Stimulated activated CD8-positive, alpha-beta memory T cell treated with anti-CD3 and anti-CD28 coated beads, Interleukin-12 subunit alpha, Interleukin-12 subunit beta, amount 100 ng/mL, for 24 hours (primary cell): ENCODE data around the gene MYO5C.

ENCODE experiments used
- DNase-seq: peaks from one replicate; pipeline ENCODE4 v3.0.0-alpha.2; 2020; ENCODE audit errors: extremely low read depth

The MYO5C gene

DNA sequence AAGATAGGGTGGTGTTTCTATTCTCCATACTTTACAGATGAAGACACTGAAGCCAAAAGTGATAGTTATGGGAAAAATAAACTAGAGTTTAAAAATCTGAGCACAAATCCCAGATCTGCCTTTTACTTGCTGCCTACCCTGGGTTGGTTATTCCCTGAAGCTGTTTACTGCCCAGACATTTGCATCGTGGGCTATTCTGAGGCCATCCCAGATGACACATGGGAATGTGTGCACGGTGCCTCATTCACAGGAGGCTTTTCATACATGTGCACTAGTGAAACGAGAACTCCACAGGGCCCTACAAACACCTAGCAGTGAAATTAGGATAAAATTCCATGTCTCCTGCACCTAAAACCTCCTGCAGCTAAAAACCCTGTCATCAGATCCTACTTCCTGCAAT lies 17.5 kb downstream of the MYO5C start:
- no peak for DNase-seq

GRCh38 chr15:52277575-52277974 lies 18.0 kb downstream of the MYO5C start:
- DNase-seq: no peak

GRCh38 chr15:52276256-52276770 lies 19.3 kb downstream of the MYO5C start:
- DNase-seq: no peak

- no peak for DNase-seq
Measured at GRCh38 chr15:52263563-52264282, 31.9 kb downstream of the MYO5C start.

DNA sequence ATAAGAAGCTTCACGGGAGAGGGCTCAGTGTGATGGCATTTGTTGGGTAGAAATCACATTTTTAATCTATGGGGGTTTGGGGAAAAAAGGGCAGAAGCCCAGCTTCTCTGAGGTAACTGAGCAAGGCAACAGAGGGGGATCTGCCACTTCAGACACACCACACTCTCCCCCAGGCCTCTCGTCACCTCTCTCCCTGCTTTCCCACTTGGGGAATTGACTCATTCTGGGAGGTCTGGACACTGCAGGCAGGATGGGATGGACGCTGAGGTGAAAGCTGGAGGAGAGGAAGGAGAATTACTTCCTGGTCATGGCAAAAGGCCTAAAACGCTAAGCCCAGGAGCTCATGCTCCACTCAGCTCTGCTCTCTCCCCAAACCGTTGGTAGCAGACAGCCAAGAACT lies 33.2 kb downstream of the MYO5C start:
- DNase-seq: no peak

DNA sequence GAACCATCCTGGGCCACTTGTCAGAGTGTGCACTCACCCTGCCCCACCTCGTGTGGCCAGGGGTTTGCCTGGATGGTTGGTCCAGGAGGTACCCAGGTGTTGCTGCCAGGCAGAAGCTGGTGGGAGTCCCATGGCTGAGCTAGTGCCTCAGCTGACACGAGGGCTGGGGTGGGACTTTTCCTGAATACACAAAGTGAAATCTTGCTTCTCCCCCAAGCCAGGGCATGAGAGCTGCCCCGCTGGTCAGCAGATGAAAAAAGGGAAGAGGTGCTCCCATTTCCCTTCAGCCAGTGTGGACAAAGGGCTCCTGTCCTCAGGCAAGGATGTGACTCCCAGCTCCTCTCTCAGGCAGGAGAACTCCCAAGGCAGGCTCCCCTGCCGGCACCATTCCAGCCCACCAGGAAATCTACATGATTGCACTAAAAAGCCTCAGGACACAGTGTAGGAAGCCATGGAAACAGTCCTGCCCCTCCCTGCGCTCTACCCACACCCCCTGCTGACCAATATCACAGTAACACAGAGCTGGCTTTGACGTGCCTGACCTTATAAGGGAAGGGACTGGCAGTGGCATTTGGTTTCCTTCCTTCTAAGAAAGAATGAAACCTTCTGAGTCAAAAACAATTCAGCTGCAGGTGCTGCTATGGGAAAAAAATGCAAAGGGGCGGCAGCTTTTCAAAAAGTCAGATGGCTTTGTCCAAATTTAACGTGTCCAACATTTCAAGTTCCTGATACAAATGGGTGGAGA lies 33.9 kb downstream of the MYO5C start:
- no peak for DNase-seq

- no peak for DNase-seq
Measured at GRCh38 chr15:52261026-52261425, 34.6 kb downstream of the MYO5C start.

- no peak for DNase-seq
Measured at GRCh38 chr15:52259503-52259902, 36.1 kb downstream of the MYO5C start.

- no peak for DNase-seq
Measured at GRCh38 chr15:52258461-52258860, 37.1 kb downstream of the MYO5C start.

DNA sequence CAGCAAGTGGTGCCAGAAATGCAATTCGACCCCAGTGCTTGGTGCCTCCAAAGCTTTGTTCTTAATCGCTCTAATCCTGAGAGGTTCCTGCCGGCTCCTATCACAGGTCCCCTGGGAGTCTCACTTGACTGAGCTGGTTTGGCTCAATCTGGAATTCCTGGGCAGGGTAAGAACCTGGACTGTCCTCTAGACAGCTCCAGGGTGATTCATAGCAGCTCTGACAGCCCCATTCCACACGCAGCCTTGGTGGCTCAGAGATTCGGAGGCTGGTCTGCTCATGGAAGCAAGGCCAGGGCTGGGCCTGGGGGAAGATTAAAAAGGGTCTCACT lies 37.9 kb downstream of the MYO5C start:
- DNase-seq: no peak

GRCh38 chr15:52256930-52257733 lies 38.5 kb downstream of the MYO5C start:
- DNase-seq: no peak

DNA sequence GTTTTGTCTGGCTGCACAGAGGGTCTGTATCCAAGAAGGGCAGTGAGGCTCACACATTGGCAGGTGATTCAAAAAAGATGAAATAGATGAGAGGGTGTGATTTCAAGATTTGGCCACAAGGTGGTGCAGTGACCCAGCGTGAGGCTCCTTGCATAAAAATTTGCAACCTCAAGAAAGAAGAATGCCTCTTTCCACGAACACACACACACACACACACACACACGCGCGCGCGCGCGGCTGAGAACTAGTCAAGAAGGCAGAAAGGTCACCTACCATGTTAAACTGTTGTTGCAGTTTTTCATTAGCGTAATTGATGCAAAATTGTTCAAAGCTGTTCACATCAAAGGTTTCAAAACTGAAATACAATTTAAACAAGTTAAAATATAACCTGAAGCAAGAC lies 39.2 kb downstream of the MYO5C start:
- peak; percentile 32 for DNase-seq

- no peak for DNase-seq
Measured at GRCh38 chr15:52255935-52256334, 39.7 kb downstream of the MYO5C start.

GRCh38 chr15:52255008-52255407 lies 40.6 kb downstream of the MYO5C start:
- DNase-seq: no peak

DNA sequence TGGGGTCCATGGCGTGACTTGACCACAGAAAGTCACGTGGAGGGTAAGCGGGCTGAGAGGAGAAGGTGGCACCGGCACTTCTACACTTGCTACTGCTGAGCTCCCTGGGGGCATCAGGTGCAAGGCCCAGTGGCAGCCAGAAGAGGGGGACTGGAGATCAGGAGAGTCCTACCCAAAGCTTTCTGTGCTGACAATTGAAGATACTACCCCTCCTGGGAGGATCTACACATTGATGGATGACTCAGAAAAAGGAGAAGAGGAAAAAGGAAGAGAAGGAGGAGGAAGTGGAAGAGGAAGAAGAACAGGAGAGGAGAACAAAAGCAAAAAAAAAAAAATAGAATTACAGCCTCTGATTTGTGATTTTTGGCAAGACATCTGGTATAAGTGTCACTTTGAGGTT lies 41.2 kb downstream of the MYO5C start:
- DNase-seq: no peak

DNA sequence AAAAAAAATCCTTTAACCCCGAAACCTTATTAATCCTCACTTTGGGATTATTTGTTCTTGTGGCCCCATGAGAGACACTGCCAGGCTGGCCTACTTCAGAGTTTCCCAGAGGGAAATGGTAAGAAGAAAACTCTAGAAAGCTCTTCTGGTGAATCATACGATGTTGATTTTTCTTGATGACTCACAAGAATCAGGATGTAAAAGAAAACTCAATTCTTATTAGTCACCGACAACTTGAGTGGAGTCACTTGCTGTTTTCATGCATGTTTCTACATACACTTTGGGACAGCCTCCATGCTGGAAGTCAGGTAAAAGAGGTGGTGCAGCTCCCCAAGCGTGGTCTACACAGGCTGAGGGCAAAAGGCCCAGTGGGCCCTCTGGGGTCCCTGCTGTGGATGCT lies 42.8 kb downstream of the MYO5C start:
- no peak for DNase-seq

DNA sequence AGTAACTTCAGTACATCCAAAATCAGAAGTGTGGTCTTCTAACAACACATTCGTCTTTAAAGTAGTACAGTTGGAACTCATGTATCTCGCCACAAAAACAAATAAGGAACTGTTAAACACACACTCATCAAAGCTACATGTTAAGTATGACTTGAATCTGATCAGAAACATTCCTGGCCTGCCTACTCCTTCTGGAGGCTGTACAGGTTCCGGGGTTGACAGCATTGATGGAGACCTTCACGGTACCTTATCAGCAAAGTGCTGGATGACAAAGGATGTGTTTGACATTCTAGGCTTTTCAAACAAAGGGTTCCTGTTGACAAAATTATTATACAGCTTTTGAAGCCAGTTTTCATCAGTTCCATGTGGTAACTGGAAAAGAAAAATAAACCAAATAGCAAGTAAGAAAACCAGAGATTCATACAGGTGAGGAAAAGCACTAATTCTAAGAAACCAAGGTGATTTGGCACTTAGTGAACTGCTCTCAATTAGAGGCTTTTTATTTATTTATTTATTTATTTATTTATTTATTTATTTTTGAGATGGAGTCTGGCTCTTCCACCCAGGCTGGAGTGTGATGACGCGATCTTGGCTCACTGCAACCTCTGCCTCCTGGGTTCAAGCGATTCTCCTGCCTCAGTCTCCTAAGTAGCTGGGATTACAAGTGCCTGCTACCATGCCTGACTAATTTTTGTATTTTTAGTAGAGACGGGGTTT lies 44.3 kb downstream of the MYO5C start:
- DNase-seq: no peak

- no peak for DNase-seq
Measured at GRCh38 chr15:52247461-52247860, 48.1 kb downstream of the MYO5C start.

DNA sequence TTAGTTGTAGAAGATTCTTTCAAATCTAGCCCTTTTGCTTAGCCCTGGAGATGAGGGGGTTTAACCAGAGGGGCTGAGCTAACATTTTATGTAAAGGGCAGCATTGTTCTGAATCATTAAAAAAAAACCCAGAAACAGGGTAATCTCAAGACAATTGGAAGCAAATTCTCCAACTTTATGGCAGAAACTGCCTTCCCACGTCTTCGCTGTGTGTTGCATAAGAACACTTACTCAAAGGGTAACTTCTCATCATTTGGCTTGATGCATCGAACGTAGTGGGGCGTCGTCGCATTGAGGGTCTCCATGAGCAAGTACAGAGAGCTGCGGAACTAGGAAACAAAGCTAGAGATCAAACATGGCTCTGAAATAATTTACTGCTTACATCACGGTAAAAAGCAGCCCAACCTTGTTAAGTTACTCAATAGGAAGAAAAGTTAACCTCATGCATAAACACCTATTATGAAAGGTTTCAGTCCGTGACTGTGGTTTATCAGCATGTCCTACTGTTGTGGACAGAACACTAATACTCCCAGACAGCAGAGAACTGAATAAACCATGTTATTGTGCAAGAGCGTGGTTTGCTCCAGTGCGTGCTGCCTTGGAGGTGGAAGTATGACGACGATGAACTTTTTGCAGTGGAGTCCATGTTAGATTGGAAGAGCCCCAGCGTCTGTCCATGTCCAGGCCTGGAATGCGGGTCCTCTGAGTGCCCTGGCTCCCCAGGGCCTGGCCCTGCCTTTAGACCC lies 48.7 kb downstream of the MYO5C start:
- DNase-seq: no peak

DNA sequence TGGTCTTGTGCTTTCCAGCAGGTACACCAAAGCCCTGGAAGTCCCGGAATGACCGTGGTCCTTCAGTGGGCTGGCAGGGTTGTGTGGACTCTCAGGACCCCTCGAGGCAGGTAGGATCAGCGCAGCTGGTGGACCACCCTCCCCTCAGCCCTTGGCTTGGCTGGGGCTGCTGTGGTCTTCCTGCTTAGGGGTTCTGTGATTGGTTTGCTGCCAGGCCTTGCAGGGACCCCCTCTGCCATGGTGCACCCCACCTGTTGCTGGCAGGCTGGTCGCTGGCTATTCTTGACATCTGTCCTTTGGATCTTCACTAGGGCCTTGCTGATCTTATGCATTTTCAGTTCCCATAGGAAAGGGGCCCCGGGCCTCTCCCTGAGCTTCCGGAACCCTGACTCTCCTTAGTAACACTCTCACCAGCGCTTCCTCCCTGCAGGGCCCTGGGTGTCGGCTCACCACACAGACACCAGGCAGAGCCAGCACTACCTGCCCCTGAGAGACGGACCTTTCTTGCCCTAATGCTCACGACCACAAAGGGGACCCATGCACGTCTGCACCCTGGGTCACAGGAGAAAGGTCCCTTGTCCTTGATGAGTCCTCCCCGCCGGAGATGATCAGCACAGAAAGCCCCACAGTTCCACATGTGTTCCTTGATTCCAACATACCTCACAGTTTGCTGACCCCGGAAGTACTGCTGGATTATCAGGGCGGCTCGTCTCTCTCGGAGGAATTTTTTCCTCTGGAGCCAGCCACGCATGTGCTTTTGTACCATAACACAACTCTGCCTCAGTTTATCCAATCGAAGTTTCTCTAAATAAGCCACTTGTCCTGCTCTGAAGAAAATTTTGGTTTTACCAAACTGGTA lies 51.7 kb downstream of the MYO5C start:
- DNase-seq: no peak
